T-cell (primary cell): ENCODE data around the gene FTO. TPM values are rescaled to one million over a fixed set of nuclear protein-coding genes. Genes with fewer than 3 reads are reported as not detected.

Source experiments
- ATAC-seq, 4 experiments: fragments of 200-7000 bp in 3 of 4; fragments of 150-1000 bp in 1 of 4; cut with Tn5 transposase; replicated peaks in 1 of 4; 1 replicate in 3 of 4; 2 replicates in 1 of 4; pipeline ENCODE4 v1.10.0; 2021; ENCODE audit warnings: moderate library complexity in 3 of 4, mild to moderate bottlenecking in 2 of 4, moderate number of reproducible peaks in 1 of 4
- CTCF ChIA-PET, 2 donors: fragments of 300-600 bp; sonication (Branson Sonifier 250); formaldehyde crosslinking; loops; one replicate each; lab custom pipeline; 2022; ENCODE audit warnings: antibody characterized with exemption in 2 of 2; lab: Charles Lee
- POLR2A ChIA-PET, 2 donors: fragments of 300-600 bp; sonication (Branson Sonifier 250); formaldehyde crosslinking; loops; one replicate each; lab custom pipeline; 2022; ENCODE audit warnings: antibody characterized with exemption in 2 of 2; lab: Charles Lee
- DNase-seq, 35 experiments: peaks; one replicate each; pipeline versions ENCODE4 v3.0.0 to v3.0.0-alpha.2; 2013 to 2023
- H3K27ac ChIP-seq: one replicate; pipeline ENCODE4 v1.5.1; 2013; ENCODE audit warnings: low read length
- H3K27me3 ChIP-seq, 2 experiments: replicated peaks in 1 of 2; 1 replicate in 1 of 2; 2 replicates in 1 of 2; pipeline versions ENCODE4 v1.6.1 to v1.7.0; 2013; ENCODE audit warnings: low read length in 1 of 2, mixed read lengths in 1 of 2; ENCODE audit not compliant: control insufficient read depth in 2 of 2, insufficient read depth in 2 of 2; ENCODE audit errors: extremely low read depth in 1 of 2
- H3K36me3 ChIP-seq, 2 donors: 1 replicate in 1 of 2; 2 replicates in 1 of 2; pipeline versions ENCODE4 v1.6.1 to v1.7.0; 2013; ENCODE audit warnings: low read length in 1 of 2; ENCODE audit not compliant: control insufficient read depth in 2 of 2, insufficient read depth in 1 of 2; ENCODE audit errors: extremely low read depth in 1 of 2
- H3K4me1 ChIP-seq, 2 experiments: 1 replicate in 1 of 2; 2 replicates in 1 of 2; pipeline versions ENCODE4 v1.6.1 to v1.7.0; 2013; ENCODE audit warnings: low read length in 2 of 2, mixed read lengths in 1 of 2; ENCODE audit not compliant: insufficient read depth in 2 of 2, control insufficient read depth in 1 of 2; ENCODE audit errors: extremely low read depth in 1 of 2
- H3K4me3 ChIP-seq, 2 donors: 1 replicate in 1 of 2; 2 replicates in 1 of 2; pipeline versions ENCODE4 v1.5.1 to v1.7.0; 2013; ENCODE audit warnings: mild to moderate bottlenecking in 2 of 2, low read length in 1 of 2, moderate library complexity in 1 of 2; ENCODE audit not compliant: control insufficient read depth in 1 of 2; ENCODE audit errors: extremely low read depth in 1 of 2
- H3K9me3 ChIP-seq: 2 replicates; pipeline ENCODE4 v1.7.0; 2013
- H3K27ac Mint-ChIP-seq, 2 donors: one replicate each; pipeline ENCODE4 v1.8.0; 2020 to 2021; ENCODE audit warnings: mild to moderate bottlenecking in 2 of 2, mixed read lengths in 2 of 2
- H3K27me3 Mint-ChIP-seq, 2 donors: one replicate each; pipeline ENCODE4 v1.8.0; 2021 to 2022; ENCODE audit warnings: mixed read lengths in 2 of 2
- H3K36me3 Mint-ChIP-seq: one replicate; pipeline ENCODE4 v1.8.0; 2021; ENCODE audit warnings: mixed read lengths
- H3K4me1 Mint-ChIP-seq, 3 donors: one replicate each; pipeline ENCODE4 v1.8.0; 2020 to 2022; ENCODE audit warnings: mixed read lengths in 3 of 3, mild to moderate bottlenecking in 1 of 3
- H3K4me3 Mint-ChIP-seq, 3 donors: one replicate each; pipeline ENCODE4 v1.8.0; 2020 to 2022; ENCODE audit warnings: mild to moderate bottlenecking in 3 of 3, mixed read lengths in 3 of 3, moderate library complexity in 3 of 3
- H3K9me3 Mint-ChIP-seq, 3 donors: one replicate each; pipeline ENCODE4 v1.8.0; 2020 to 2022; ENCODE audit warnings: mixed read lengths in 3 of 3
- WGBS: methylation state at CpG from one replicate; pipeline ENCODE4 v1.1.5; 2013; ENCODE audit warnings: missing lambda C conversion rate; ENCODE audit not compliant: insufficient coverage; 5-methylcytosine and 5-hydroxymethylcytosine counted together
- total RNA-seq, 35 experiments: library from RNA in 6 of 35; stranded (reverse) in 6 of 35; fragments of 120-200 nt in 1 of 35; gene quantifications; one replicate each; pipeline versions ENCODE4 v1.2.1 to v1.2.4 and lab custom pipeline; 2013 to 2026

The FTO gene
- total RNA-seq, 5 donors from 2014 or later (not counting 1 experiment from before 2014, with no cell fraction given) = 44.7 to 69.0 (median 46.0) TPM

DNA sequence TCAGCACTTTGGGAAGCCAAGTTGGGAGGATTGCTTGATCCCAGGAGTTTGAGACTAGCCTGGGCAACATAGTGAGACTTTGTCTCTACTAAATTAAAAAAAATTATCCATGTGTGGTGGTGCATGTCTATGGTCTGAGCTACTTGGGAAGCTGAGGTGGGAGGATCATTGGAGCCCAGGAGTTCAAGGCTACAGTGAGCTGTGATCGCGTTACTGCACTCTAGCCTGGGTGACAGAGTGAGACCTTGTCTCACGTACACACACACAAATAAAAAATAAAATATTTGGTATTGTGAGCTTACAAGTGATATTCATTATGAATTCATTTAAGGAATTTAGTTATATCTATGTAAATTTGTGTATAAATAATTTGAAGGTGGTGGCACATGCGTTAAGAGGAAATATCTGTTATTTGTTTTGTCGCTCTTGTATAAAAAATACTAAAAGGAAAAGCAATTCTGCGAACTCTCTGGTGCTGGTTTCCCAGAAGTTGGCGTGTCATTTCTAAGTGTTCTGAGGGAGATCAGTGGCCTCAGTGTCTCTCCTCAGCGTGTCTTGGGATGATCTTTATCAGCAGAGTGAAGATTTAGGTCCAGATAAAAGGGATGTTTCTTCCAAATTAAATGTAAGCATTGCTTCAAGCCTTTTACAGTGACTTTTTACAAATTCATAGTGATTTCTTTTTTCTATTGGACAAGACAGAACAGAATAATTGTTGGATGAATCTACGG, 187.6 kb downstream of the FTO start:
- no peak for DNase-seq
- CTCF ChIA-PET = interaction anchor here (0.6 to 1.2 kb wide), 4 partner anchors 15 to 130 kb away, joined by 3 read pairs; no protein-coding TSS in a partner anchor
- Mint-ChIP-seq H3K27me3 (no peaks in the 10 kb centered on the region), H3K9me3 (peaks cover 0 to 5% (median 0%) of the 10 kb centered on the region in 3 donors), H3K4me3 (no peak overlapping the region), H3K27ac (peak overlapping the region in 1 of 2 donors; percentile 45), H3K4me1 (peaks cover 6 to 10% (median 8%) of the 10 kb centered on the region in 3 donors), H3K36me3 (peaks cover 23% of the 10 kb centered on the region)
- H3K27me3 ChIP-seq = no peaks in the 10 kb centered on the region
- 67% methylated on average over 1 of the region's 9 CpGs for WGBS
- peaks cover 0 to 4% of the 10 kb centered on the region in 2 donors for H3K36me3 ChIP-seq
- no peak overlapping the region for H3K4me3 ChIP-seq
- POLR2A ChIA-PET = interaction anchor here in 1 of 2 donors (0.6 kb wide), 1 partner anchor 66 kb away, joined by 4 read pairs; no protein-coding TSS in a partner anchor
- H3K4me1 ChIP-seq = peaks cover 0 to 5% of the 10 kb centered on the region in 2 experiments
- no peaks in the 10 kb centered on the region for H3K9me3 ChIP-seq
- H3K27ac ChIP-seq = no peak overlapping the region
- peak in 1 of 4 experiments; percentile 20 for ATAC-seq

DNA sequence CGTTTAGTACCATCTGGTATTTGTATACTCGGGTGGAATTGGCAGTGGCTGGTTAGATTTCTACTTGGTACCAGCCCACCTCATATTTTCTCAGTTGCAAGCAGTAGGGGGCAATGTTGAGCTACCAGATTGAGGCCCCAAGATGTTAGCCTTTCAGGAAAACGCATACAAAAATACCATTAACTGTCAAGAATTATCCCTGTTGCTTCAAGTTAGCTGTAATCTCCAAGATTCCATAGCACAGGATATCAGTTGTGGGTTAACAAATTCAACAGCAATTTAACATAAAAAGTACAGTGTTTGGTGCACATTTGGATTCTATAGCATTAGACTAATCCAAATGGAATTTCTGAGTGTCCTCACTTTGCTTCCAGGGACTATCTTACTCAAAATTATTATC, 188.2 kb downstream of the FTO start:
- peak in 2 of 4 experiments; percentile 43 to 60 for ATAC-seq
- H3K36me3 Mint-ChIP-seq = peaks cover 21% of the 10 kb centered on the region
- no peaks in the 10 kb centered on the region for H3K27me3 ChIP-seq
- H3K9me3 Mint-ChIP-seq = no peaks in the 10 kb centered on the region
- H3K9me3 ChIP-seq = no peaks in the 10 kb centered on the region
- H3K27me3 Mint-ChIP-seq = no peaks in the 10 kb centered on the region
- H3K36me3 ChIP-seq = peaks cover 0 to 4% of the 10 kb centered on the region in 2 donors
- H3K4me3 Mint-ChIP-seq = no peak overlapping the region
- POLR2A ChIA-PET = no interaction called here
- H3K4me1 Mint-ChIP-seq = peaks cover 6 to 10% (median 8%) of the 10 kb centered on the region in 3 donors
- no CpG with 5 or more reads among the region's 3 CpGs for whole genome bisulfite sequencing
- peak in 24 of 35 experiments; percentile 7 to 67 (median 24) for DNase-seq
- H3K4me1 ChIP-seq = peaks cover 0 to 5% of the 10 kb centered on the region in 2 experiments
- CTCF ChIA-PET = interaction anchor here (0.6 to 0.8 kb wide), 3 partner anchors 14 to 130 kb away, joined by 3 read pairs; no protein-coding TSS in a partner anchor
- H3K4me3 ChIP-seq = no peak overlapping the region
- H3K27ac ChIP-seq = no peak overlapping the region
- H3K27ac Mint-ChIP-seq = peak overlapping the region in 1 of 2 donors; percentile 45

DNA sequence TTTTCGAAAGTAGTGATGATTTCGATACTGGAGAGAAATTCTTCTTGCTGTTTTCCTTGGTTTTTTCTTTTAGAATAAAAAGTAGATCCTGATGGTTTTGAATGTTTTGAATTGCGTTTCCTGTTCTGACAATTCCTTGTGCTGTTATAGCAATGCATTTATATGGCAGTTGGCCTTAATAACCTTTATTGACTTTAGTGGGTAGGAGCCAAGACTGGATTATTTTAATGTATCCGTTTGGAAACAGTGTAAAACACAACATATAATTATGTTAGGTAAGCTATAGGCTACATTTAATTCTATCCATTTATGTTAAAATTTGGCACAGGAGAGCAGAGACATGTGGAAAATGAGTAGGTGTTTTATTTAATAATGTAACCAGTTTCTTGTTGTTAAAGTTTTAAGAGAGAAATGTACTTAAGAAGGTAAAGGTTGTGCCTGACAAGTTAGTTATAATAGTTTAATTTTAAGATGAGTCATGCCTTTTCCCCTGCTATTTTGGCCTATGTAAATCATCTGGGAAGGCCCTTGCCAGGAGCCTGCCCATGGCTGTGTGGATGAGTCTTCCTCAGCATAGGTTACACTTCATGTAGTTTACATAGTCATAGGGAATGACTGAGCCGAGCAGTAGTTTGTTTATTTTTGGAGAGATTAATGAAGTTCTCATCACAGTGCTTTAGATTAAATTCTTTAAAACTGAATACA, 189.9 kb downstream of the FTO start:
- POLR2A ChIA-PET = no interaction called here
- no peaks in the 10 kb centered on the region for H3K27me3 Mint-ChIP-seq

DNA sequence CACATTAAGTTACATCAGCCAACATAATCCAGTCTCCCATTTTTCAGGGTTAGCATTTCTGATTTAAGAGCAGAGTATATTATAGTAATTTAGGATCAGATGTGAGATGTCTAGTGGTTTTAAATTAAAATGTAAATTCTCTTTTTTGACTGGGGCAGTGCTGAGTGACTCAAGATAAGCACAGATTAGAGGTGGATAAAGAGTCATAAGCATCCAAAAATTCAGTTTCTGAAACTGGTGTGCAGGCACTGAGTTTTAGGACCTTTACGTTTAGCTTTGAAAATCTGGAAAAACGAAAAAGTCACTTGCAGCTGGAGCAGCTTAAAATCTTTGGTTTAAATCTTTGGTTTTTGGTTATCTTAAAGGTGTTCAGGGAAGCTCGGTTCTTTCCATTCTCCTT, 190.7 kb downstream of the FTO start:
- Histone ChIP-seq H3K9me3 (no peaks in the 10 kb centered on the region), H3K27me3 (no peaks in the 10 kb centered on the region), H3K4me3 (no peak overlapping the region), H3K4me1 (peaks cover 0 to 5% of the 10 kb centered on the region in 2 experiments), H3K27ac (no peak overlapping the region), H3K36me3 (peaks cover 5 to 6% of the 10 kb centered on the region in 2 donors)
- Mint-ChIP-seq H3K4me3 (no peak overlapping the region), H3K27me3 (no peaks in the 10 kb centered on the region), H3K9me3 (no peaks in the 10 kb centered on the region), H3K36me3 (peaks cover 22% of the 10 kb centered on the region), H3K4me1 (peaks cover 6 to 14% (median 8%) of the 10 kb centered on the region in 3 donors), H3K27ac (no peak overlapping the region)
- ATAC-seq (no peak), DNase-seq (no peak)
- CTCF ChIA-PET = no interaction called here
- WGBS = 100% methylated on average over 1 of the region's 3 CpGs
- POLR2A ChIA-PET = no interaction called here

More for the DNA sequence above, 189.9 kb downstream of the FTO start:
- no peak overlapping the region for H3K27ac ChIP-seq
- H3K9me3 ChIP-seq = no peaks in the 10 kb centered on the region
- H3K36me3 Mint-ChIP-seq = peaks cover 22% of the 10 kb centered on the region
- H3K4me1 ChIP-seq = peaks cover 0 to 5% of the 10 kb centered on the region in 2 experiments
- H3K27me3 ChIP-seq = no peaks in the 10 kb centered on the region
- no peak overlapping the region for H3K4me3 Mint-ChIP-seq
- ATAC-seq = no peak
- no peaks in the 10 kb centered on the region for H3K9me3 Mint-ChIP-seq
- H3K4me1 Mint-ChIP-seq = peaks cover 6 to 10% (median 8%) of the 10 kb centered on the region in 3 donors
- CTCF ChIA-PET = no interaction called here
- peaks cover 5 to 9% of the 10 kb centered on the region in 2 donors for H3K36me3 ChIP-seq
- no peak for DNase-seq
- no peak overlapping the region for H3K4me3 ChIP-seq
- H3K27ac Mint-ChIP-seq = no peak overlapping the region
- WGBS = 94% methylated on average over 2 of the region's 5 CpGs

DNA sequence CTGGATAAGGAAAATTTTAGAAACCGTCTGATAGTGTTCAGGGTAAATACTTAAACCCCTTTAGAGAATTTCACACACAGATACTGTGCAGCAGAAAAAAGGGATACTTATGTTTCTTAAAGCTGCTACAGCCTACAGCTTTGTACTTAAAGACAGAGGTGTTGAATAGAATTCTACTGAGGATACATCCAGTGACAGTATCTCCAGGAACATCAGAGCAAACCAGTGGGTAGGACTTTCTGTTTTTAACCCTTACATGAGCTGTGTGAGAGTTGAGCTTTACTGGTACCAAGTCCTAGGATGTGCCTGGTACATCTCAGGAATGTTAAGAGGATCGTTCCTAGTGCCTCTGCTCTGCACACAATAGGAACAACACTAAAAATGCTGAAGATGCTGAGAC, 191.5 kb downstream of the FTO start:
- peaks cover 5 to 6% of the 10 kb centered on the region in 2 donors for H3K36me3 ChIP-seq
- peaks cover 0 to 5% of the 10 kb centered on the region in 2 experiments for H3K4me1 ChIP-seq
- no peaks in the 10 kb centered on the region for H3K9me3 ChIP-seq
- no peak overlapping the region for H3K27ac Mint-ChIP-seq
- DNase-seq = no peak
- peaks cover 6 to 14% (median 8%) of the 10 kb centered on the region in 3 donors for H3K4me1 Mint-ChIP-seq
- POLR2A ChIA-PET = no interaction called here
- no peak overlapping the region for H3K4me3 ChIP-seq
- no peaks in the 10 kb centered on the region for H3K9me3 Mint-ChIP-seq
- WGBS = no CpG with 5 or more reads among the region's 2 CpGs
- CTCF ChIA-PET = interaction anchor here in 1 of 2 donors (0.6 kb wide), 1 partner anchor 1408 kb away, joined by 3 read pairs; no protein-coding TSS in a partner anchor
- H3K4me3 Mint-ChIP-seq = no peak overlapping the region
- no peak overlapping the region for H3K27ac ChIP-seq
- no peak for ATAC-seq
- no peaks in the 10 kb centered on the region for H3K27me3 ChIP-seq
- peaks cover 27% of the 10 kb centered on the region for H3K36me3 Mint-ChIP-seq
- H3K27me3 Mint-ChIP-seq = no peaks in the 10 kb centered on the region

DNA sequence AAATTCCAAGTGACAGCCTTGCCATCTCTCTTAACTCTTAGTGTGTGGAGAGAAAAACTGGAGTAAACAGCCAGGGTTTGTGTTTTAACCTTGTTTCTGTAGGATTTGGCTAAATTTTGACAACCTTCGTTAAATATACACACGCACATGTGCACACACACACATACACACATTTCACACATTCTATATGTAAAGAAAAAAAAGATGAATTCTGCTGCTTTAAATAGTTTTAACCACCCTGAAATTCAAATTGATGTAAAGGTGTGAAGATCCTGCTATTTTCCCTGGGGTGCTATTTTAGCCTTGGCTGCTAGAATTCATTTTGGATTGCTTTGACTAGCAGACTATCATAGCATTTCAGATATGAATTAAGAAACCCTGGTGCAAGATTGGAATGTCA, 191.9 kb downstream of the FTO start:
- no peak for ATAC-seq
- no peak overlapping the region for H3K27ac Mint-ChIP-seq
- POLR2A ChIA-PET = no interaction called here
- no peaks in the 10 kb centered on the region for H3K9me3 Mint-ChIP-seq
- DNase-seq = no peak
- Histone ChIP-seq H3K27me3 (no peaks in the 10 kb centered on the region), H3K4me3 (no peak overlapping the region), H3K9me3 (no peaks in the 10 kb centered on the region), H3K27ac (no peak overlapping the region), H3K36me3 (peaks cover 5 to 6% of the 10 kb centered on the region in 2 donors), H3K4me1 (peaks cover 0 to 5% of the 10 kb centered on the region in 2 experiments)
- CTCF ChIA-PET = interaction anchor here in 1 of 2 donors (0.6 kb wide), 1 partner anchor 1408 kb away, joined by 3 read pairs; no protein-coding TSS in a partner anchor
- H3K4me3 Mint-ChIP-seq = no peak overlapping the region
- no CpG with 5 or more reads among the region's 2 CpGs for WGBS
- H3K4me1 Mint-ChIP-seq = peaks cover 6 to 14% (median 11%) of the 10 kb centered on the region in 3 donors
- no peaks in the 10 kb centered on the region for H3K27me3 Mint-ChIP-seq
- H3K36me3 Mint-ChIP-seq = peaks cover 30% of the 10 kb centered on the region
